ENCODE measurements around the gene ATP1A1.

Gene ATP1A1

DNA sequence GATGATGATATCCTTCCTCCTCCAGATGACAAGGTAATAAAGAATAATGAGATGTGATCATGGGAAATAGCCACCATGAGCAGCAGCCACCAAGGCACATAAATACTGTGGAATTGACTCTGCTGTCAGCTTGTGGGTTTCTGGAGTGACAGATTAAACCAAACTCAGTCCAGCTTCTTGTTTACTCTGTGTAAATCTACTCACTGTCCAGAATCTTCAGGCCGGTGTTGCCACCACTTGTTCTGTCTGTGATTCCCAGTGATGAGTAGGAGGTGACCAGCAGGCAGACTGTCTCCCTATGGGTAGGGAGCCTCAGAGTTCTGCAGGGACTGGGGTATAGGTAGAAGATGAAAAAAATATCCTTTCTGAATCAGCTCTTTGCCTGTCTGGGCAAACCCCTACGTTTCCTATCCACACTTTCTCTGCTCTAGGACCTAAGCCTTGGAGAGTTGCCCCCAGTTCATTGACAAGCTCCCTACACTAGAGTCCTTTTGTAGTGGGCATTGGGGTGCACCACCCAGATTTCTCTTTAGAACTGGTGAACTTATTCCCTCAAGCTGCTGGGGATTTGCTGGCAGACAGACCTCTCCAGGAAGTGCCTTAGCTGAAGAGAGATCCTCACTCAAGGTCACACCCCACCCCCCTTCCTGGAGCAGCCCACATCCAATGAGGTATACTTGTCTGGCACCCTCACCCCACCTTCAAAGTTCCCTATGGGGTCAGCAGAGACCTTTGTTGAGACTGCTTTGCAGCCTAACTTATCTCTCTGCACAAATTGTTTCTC lies 47.6 kb downstream of the ATP1A1 start:
- Histone ChIP-seq H3K27me3 (ENCODE audit: insufficient read depth, low read length) (peaks cover 4% of the 10 kb centered on the region), H3K36me3 (ENCODE audit: insufficient read depth, low read length) (no peaks in the 10 kb centered on the region), H2AFZ (ENCODE audit: low read depth, low read length) (no peak overlapping the region), H3K9me3 (ENCODE audit: low read length) (no peaks in the 10 kb centered on the region), H3K4me3 (ENCODE audit: low read length) (no peak overlapping the region), H3K4me1 (ENCODE audit: insufficient read depth, low read length) (peaks cover 11% of the 10 kb centered on the region)

DNA sequence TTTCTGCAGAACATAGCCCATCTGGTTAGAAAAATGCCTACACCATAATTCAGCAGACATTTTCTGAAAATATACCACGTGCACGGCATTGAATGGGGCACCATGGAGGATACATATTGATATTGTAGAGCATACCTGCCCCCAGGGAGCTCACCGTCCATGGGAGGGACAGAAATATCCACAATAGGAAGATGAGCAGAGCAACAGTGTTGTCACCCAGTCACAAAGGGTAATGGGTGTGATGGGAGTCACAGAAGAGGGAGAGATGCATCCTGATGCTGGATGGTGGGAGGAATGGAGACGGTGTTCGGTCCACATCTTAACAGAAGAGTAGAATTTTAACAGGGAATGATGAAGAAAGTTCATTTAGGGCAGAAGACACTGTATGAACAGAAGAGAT lies 51.4 kb downstream of the ATP1A1 start:
- Histone ChIP-seq H3K4me3 (ENCODE audit: low read length) (no peak overlapping the region), H3K4me1 (ENCODE audit: insufficient read depth, low read length) (no peaks in the 10 kb centered on the region), H3K36me3 (ENCODE audit: insufficient read depth, low read length) (no peaks in the 10 kb centered on the region), H3K9me3 (ENCODE audit: low read length) (no peaks in the 10 kb centered on the region), H2AFZ (ENCODE audit: low read depth, low read length) (no peak overlapping the region), H3K27me3 (ENCODE audit: insufficient read depth, low read length) (peaks cover 20% of the 10 kb centered on the region)

DNA sequence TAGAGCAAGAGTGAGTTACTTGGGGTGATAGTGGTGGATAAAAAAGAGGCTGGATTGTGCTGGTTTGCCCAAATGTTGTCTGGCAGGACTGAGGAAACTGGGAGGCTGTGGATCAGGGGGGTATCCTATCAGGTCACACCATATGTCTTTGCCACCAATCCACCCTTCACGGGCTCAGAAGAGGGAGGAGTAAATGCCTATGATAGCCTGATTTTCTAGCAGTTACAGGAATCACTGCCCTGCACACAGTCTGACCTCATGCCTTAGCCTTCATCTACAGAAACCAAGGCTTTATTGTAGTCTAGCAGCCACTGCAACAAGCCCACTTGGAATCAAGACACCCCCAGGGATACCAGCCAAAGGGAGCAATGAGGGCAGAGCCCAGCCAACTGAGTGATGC lies 51.8 kb downstream of the ATP1A1 start:
- no peak overlapping the region for H3K4me3 ChIP-seq (ENCODE audit: low read length)
- H3K27me3 ChIP-seq (ENCODE audit: insufficient read depth, low read length): peaks cover 24% of the 10 kb centered on the region
- H3K36me3 ChIP-seq (ENCODE audit: insufficient read depth, low read length): no peaks in the 10 kb centered on the region

GRCh38 chr1:116425987-116426386 lies 52.9 kb downstream of the ATP1A1 start:
- Histone ChIP-seq H3K4me1 (ENCODE audit: insufficient read depth, low read length) (no peaks in the 10 kb centered on the region), H3K4me3 (ENCODE audit: low read length) (no peak overlapping the region), H3K9me3 (ENCODE audit: low read length) (no peaks in the 10 kb centered on the region), H3K36me3 (ENCODE audit: insufficient read depth, low read length) (no peaks in the 10 kb centered on the region), H3K27me3 (ENCODE audit: insufficient read depth, low read length) (peaks cover 26% of the 10 kb centered on the region), H2AFZ (ENCODE audit: low read depth, low read length) (no peak overlapping the region)

More for the DNA sequence above, 51.8 kb downstream of the ATP1A1 start:
- Histone ChIP-seq H2AFZ (ENCODE audit: low read depth, low read length) (no peak overlapping the region), H3K9me3 (ENCODE audit: low read length) (no peaks in the 10 kb centered on the region), H3K4me1 (ENCODE audit: insufficient read depth, low read length) (no peaks in the 10 kb centered on the region)

DNA sequence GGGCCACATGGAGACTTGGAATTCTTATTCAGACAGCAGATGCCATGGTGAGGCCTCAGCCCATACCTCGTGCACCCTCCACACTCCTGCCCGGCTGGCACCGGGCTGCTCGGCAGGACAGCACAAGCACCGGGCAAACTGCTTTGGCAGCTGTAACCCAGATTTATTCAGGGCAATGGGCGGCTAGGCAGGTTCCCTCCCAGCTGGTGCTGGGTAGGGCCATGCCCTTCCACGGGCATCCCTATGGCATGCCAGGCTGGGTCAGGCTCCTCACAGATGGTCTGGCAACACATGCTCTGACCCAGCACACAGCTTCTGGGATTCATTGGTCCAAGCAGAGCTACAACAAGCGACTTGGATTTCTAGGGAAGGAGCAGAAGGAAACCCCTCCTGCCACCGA lies 53.4 kb downstream of the ATP1A1 start:
- no peaks in the 10 kb centered on the region for H3K4me1 ChIP-seq (ENCODE audit: insufficient read depth, low read length)
- H3K4me3 ChIP-seq (ENCODE audit: low read length): no peak overlapping the region
- no peak overlapping the region for H2AFZ ChIP-seq (ENCODE audit: low read depth, low read length)
- no peaks in the 10 kb centered on the region for H3K9me3 ChIP-seq (ENCODE audit: low read length)
- H3K36me3 ChIP-seq (ENCODE audit: insufficient read depth, low read length): no peaks in the 10 kb centered on the region
- peaks cover 26% of the 10 kb centered on the region for H3K27me3 ChIP-seq (ENCODE audit: insufficient read depth, low read length)

GRCh38 chr1:116428576-116428975 lies 55.5 kb downstream of the ATP1A1 start:
- Histone ChIP-seq H3K9me3 (ENCODE audit: low read length) (no peaks in the 10 kb centered on the region), H3K4me3 (ENCODE audit: low read length) (no peak overlapping the region), H3K27me3 (ENCODE audit: insufficient read depth, low read length) (peaks cover 26% of the 10 kb centered on the region), H3K4me1 (ENCODE audit: insufficient read depth, low read length) (peaks cover 2% of the 10 kb centered on the region), H3K36me3 (ENCODE audit: insufficient read depth, low read length) (no peaks in the 10 kb centered on the region), H2AFZ (ENCODE audit: low read depth, low read length) (no peak overlapping the region)

- peaks cover 3% of the 10 kb centered on the region for H3K4me1 ChIP-seq (ENCODE audit: insufficient read depth, low read length)
- no peaks in the 10 kb centered on the region for H3K9me3 ChIP-seq (ENCODE audit: low read length)
- H3K4me3 ChIP-seq (ENCODE audit: low read length): no peak overlapping the region
- H3K27me3 ChIP-seq (ENCODE audit: insufficient read depth, low read length): peaks cover 22% of the 10 kb centered on the region
- H2AFZ ChIP-seq (ENCODE audit: low read depth, low read length): no peak overlapping the region
- no peaks in the 10 kb centered on the region for H3K36me3 ChIP-seq (ENCODE audit: insufficient read depth, low read length)
These were observed 56.9 kb downstream of the ATP1A1 start for GRCh38 chr1:116429821-116430374.

DNA sequence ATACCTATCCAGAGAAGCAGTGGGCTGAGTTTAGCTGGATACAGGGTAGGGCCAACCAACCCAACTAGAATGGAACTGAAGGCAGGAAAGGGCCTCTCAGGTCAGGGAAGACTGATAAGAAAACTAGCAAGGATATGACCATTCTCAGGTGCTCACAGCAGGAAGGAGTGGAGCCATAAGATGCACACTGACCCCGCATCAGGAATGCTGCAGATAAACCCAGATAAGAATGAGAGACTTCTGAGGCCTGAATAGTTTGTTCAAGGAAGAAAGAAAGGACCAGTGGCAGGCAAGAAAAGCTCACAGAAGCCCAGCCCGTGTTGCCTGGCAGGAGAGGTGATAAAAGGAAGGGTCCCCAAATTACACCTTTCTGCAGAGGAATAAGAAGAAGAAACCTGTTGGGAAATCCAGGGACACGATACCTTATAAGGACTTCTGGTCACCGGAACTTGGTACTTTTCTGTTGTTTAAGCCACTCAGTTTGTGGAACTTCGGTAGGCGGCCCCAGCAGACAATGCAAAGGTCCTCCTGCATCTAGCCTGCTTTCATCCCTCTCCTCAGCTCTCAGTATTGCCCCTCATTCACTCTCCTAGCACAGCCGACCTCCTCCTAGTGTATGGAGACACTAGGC lies 58.9 kb downstream of the ATP1A1 start:
- H3K4me3 ChIP-seq (ENCODE audit: low read length): no peak overlapping the region
- H3K27me3 ChIP-seq (ENCODE audit: insufficient read depth, low read length): peaks cover 16% of the 10 kb centered on the region
- no peaks in the 10 kb centered on the region for H3K9me3 ChIP-seq (ENCODE audit: low read length)
- peaks cover 3% of the 10 kb centered on the region for H3K4me1 ChIP-seq (ENCODE audit: insufficient read depth, low read length)
- H3K36me3 ChIP-seq (ENCODE audit: insufficient read depth, low read length): no peaks in the 10 kb centered on the region
- H2AFZ ChIP-seq (ENCODE audit: low read depth, low read length): no peak overlapping the region

DNA sequence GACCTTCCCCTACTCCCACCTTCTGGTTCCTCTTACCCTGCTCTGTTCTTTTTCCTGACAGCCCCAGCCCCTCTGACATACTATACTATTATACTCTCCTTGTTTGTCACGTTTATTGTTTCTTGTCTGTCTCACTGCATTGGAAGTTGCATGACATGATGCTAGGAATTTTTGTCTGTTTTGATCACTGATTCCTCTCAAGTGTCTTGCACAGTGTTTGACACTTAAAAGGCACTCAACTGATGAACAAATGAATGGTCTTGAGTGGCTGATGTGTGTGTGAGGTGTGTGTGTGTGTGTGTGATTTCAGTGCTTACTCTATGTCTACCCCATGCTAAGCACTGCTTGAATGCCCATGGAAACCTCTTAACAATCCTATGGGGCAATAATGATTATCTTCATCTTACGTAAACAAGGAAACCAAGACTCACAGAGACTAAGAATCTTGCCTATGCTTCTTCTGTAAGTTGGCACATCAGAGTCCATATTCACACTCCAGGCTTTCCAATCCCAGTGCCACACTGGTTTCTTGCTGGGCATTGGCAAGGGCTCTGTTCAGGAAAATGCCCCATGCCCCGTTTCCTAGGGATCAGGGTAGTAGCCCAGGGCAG lies 59.7 kb downstream of the ATP1A1 start:
- Histone ChIP-seq H2AFZ (ENCODE audit: low read depth, low read length) (no peak overlapping the region), H3K27me3 (ENCODE audit: insufficient read depth, low read length) (peaks cover 16% of the 10 kb centered on the region), H3K4me3 (ENCODE audit: low read length) (no peak overlapping the region), H3K36me3 (ENCODE audit: insufficient read depth, low read length) (no peaks in the 10 kb centered on the region), H3K9me3 (ENCODE audit: low read length) (no peaks in the 10 kb centered on the region), H3K4me1 (ENCODE audit: insufficient read depth, low read length) (peaks cover 3% of the 10 kb centered on the region)

GRCh38 chr1:116433275-116434257 lies 60.5 kb downstream of the ATP1A1 start:
- no peaks in the 10 kb centered on the region for H3K9me3 ChIP-seq (ENCODE audit: low read length)
- peaks cover 3% of the 10 kb centered on the region for H3K4me1 ChIP-seq (ENCODE audit: insufficient read depth, low read length)
- no peak overlapping the region for H3K4me3 ChIP-seq (ENCODE audit: low read length)
- peaks cover 12% of the 10 kb centered on the region for H3K27me3 ChIP-seq (ENCODE audit: insufficient read depth, low read length)
- H2AFZ ChIP-seq (ENCODE audit: low read depth, low read length): peak overlapping the region; percentile 3
- H3K36me3 ChIP-seq (ENCODE audit: insufficient read depth, low read length): no peaks in the 10 kb centered on the region

- H3K36me3 ChIP-seq (ENCODE audit: insufficient read depth, low read length): no peaks in the 10 kb centered on the region
- H3K9me3 ChIP-seq (ENCODE audit: low read length): no peaks in the 10 kb centered on the region
- no peak overlapping the region for H2AFZ ChIP-seq (ENCODE audit: low read depth, low read length)
- H3K4me1 ChIP-seq (ENCODE audit: insufficient read depth, low read length): peaks cover 3% of the 10 kb centered on the region
- no peak overlapping the region for H3K4me3 ChIP-seq (ENCODE audit: low read length)
- H3K27me3 ChIP-seq (ENCODE audit: insufficient read depth, low read length): peaks cover 2% of the 10 kb centered on the region
These were observed 61.8 kb downstream of the ATP1A1 start for GRCh38 chr1:116434849-116435248.

DNA sequence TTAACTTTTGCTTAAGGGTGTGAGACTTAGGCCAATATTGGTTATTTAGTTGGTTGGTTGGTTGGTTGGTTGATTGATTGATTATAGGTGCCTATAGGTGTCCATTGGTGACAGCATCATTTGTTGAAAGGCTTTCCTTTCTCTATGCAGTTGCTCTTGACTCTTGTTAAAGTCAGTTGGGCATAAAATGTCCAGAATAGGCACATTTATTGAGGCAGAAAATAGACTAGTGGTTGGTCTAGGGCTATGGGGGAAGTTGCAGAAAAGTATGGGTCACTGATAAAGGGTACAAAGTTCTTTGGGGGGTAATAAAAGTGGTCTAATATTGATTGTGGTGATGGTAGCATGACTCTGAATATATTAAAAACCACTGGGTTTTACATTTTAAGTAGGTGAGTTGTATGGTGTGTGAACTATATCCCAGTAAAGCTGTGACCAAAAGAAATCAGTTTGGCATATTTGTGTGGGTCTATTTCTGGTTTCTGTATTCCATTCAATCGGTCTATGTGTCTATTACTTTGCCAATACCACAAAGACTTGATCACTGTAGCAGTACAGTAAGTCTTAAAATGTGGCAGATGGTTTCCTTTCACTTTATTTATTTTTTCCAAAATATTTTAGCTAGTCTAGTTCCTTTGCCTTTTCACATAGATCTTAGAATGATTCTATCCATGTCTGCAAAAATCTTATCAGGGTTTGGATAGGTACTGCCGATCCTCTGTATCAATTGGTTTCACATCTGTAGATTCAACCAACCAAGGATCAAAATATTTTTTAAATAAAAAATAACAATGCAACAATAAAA lies 63.0 kb downstream of the ATP1A1 start:
- no peak overlapping the region for H2AFZ ChIP-seq (ENCODE audit: low read depth, low read length)
- no peak overlapping the region for H3K4me3 ChIP-seq (ENCODE audit: low read length)
- no peaks in the 10 kb centered on the region for H3K9me3 ChIP-seq (ENCODE audit: low read length)
- peaks cover 3% of the 10 kb centered on the region for H3K27me3 ChIP-seq (ENCODE audit: insufficient read depth, low read length)
- H3K4me1 ChIP-seq (ENCODE audit: insufficient read depth, low read length): peaks cover 3% of the 10 kb centered on the region
- H3K36me3 ChIP-seq (ENCODE audit: insufficient read depth, low read length): no peaks in the 10 kb centered on the region
